Suppressor macrophage treated with lipopolysaccharide for 1 hour (primary cell): Measurements from ENCODE around the gene LRMDA.

Experiments used
- DNase-seq, 3 donors: peaks; one replicate each; pipeline ENCODE4 v3.0.0-alpha.2; 2020 to 2022

Gene LRMDA

GRCh38 chr10:75801121-75801520, 369.7 kb downstream of the LRMDA start:
- DNase-seq: no peak

GRCh38 chr10:75801661-75802060, 370.2 kb downstream of the LRMDA start:
- DNase-seq: no peak

GRCh38 chr10:75803121-75803520, 371.7 kb downstream of the LRMDA start:
- no peak for DNase-seq

- no peak for DNase-seq
Observed at GRCh38 chr10:75803816-75804552, 372.6 kb downstream of the LRMDA start.

- DNase-seq: no peak
Observed at GRCh38 chr10:75806186-75806585, 374.8 kb downstream of the LRMDA start.

GRCh38 chr10:75807456-75807855, 376.0 kb downstream of the LRMDA start:
- no peak for DNase-seq

- no peak for DNase-seq
Observed at GRCh38 chr10:75809003-75809402, 377.6 kb downstream of the LRMDA start.

- no peak for DNase-seq
Observed at GRCh38 chr10:75814014-75814413, 382.6 kb downstream of the LRMDA start.

- no peak for DNase-seq
Observed at GRCh38 chr10:75815066-75815465, 383.6 kb downstream of the LRMDA start.

- no peak for DNase-seq
Observed at GRCh38 chr10:75817198-75817597, 385.8 kb downstream of the LRMDA start.

GRCh38 chr10:75818552-75818951, 387.1 kb downstream of the LRMDA start:
- no peak for DNase-seq

GRCh38 chr10:75825235-75825634, 393.8 kb downstream of the LRMDA start:
- DNase-seq: no peak

- DNase-seq: no peak
Observed at GRCh38 chr10:75825661-75826060, 394.2 kb downstream of the LRMDA start.

- no peak for DNase-seq
Observed at GRCh38 chr10:75826846-75827245, 395.4 kb downstream of the LRMDA start.

- DNase-seq: no peak
Observed at GRCh38 chr10:75827587-75828021, 396.2 kb downstream of the LRMDA start.

GRCh38 chr10:75828413-75828812, 397.0 kb downstream of the LRMDA start:
- no peak for DNase-seq

GRCh38 chr10:75836064-75836463, 404.6 kb downstream of the LRMDA start:
- no peak for DNase-seq

GRCh38 chr10:75838486-75838885, 407.1 kb downstream of the LRMDA start:
- no peak for DNase-seq

GRCh38 chr10:75839020-75839419, 407.6 kb downstream of the LRMDA start:
- DNase-seq: no peak

- DNase-seq: no peak
Observed at GRCh38 chr10:75841266-75841665, 409.8 kb downstream of the LRMDA start.

- DNase-seq: peak in 2 of 3 donors; percentile 1 to 14
Observed at GRCh38 chr10:75845176-75845947, 413.9 kb downstream of the LRMDA start.

- DNase-seq: no peak
Observed at GRCh38 chr10:75847477-75847876, 416.1 kb downstream of the LRMDA start.

- DNase-seq: no peak
Observed at GRCh38 chr10:75851580-75852345, 420.3 kb downstream of the LRMDA start.
